Natural killer cell (primary cell): ENCODE results near the gene CASP10. TPM values are rescaled to one million over a fixed set of nuclear protein-coding genes. Genes with fewer than 3 reads are reported as not detected.

Experiments
- ATAC-seq, 3 donors: fragments of 150-1000 bp in 2 of 3; fragments of 200-7000 bp in 1 of 3; cut with Tn5 transposase; 1 replicate in 1 of 3; 2 replicates in 2 of 3; pipeline ENCODE4 v1.10.0; 2021; ENCODE audit warnings: mild to moderate bottlenecking in 2 of 3, moderate library complexity in 2 of 3
- DNase-seq, 2 donors: peaks; one replicate each; pipeline versions ENCODE4 v3.0.0 to v3.0.0-alpha.2; 2013 to 2021; ENCODE audit warnings: mixed read lengths in 1 of 2
- H3K27ac ChIP-seq: one replicate; pipeline ENCODE4 v1.5.1; 2013; ENCODE audit warnings: mild to moderate bottlenecking, low read length
- H3K27me3 ChIP-seq: one replicate; pipeline ENCODE4 v1.6.1; 2013; ENCODE audit warnings: low read length; ENCODE audit not compliant: control insufficient read depth, insufficient read depth
- H3K36me3 ChIP-seq: one replicate; pipeline ENCODE4 v1.6.1; 2013; ENCODE audit warnings: low read length; ENCODE audit not compliant: control insufficient read depth, insufficient read depth
- H3K4me1 ChIP-seq: one replicate; pipeline ENCODE4 v1.6.1; 2013; ENCODE audit warnings: low read length; ENCODE audit not compliant: control insufficient read depth, insufficient read depth
- H3K4me3 ChIP-seq: one replicate; pipeline ENCODE4 v1.5.1; 2013; ENCODE audit warnings: low read length
- H3K9me3 ChIP-seq: one replicate; pipeline ENCODE4 v1.6.1; 2013; ENCODE audit warnings: low read length; ENCODE audit not compliant: control insufficient read depth, insufficient read depth
- H3K27ac Mint-ChIP-seq, 2 donors: one replicate each; pipeline ENCODE4 v1.8.0; 2022; ENCODE audit warnings: mild to moderate bottlenecking in 2 of 2, mixed read lengths in 2 of 2, moderate library complexity in 1 of 2
- H3K27me3 Mint-ChIP-seq, 2 donors: one replicate each; pipeline ENCODE4 v1.8.0; 2022; ENCODE audit warnings: low read depth in 2 of 2, mixed read lengths in 2 of 2
- H3K36me3 Mint-ChIP-seq: one replicate; pipeline ENCODE4 v1.8.0; 2022; ENCODE audit warnings: mixed read lengths
- H3K4me1 Mint-ChIP-seq, 2 donors: one replicate each; pipeline ENCODE4 v1.8.0; 2022; ENCODE audit warnings: mixed read lengths in 2 of 2
- H3K4me3 Mint-ChIP-seq: one replicate; pipeline ENCODE4 v1.8.0; 2022; ENCODE audit warnings: mild to moderate bottlenecking, moderate library complexity, mixed read lengths
- H3K9me3 Mint-ChIP-seq, 2 donors: one replicate each; pipeline ENCODE4 v1.8.0; 2022; ENCODE audit warnings: mixed read lengths in 2 of 2
- WGBS: methylation state at CpG from one replicate; pipeline ENCODE4 v1.1.7; 2013; ENCODE audit warnings: missing lambda C conversion rate; ENCODE audit not compliant: insufficient coverage; 5-methylcytosine and 5-hydroxymethylcytosine counted together
- intact Hi-C: fragments of 100-400 bp; cut with micrococcal nuclease; formaldehyde crosslinking; loops from one replicate; pipeline ENCODE4 v1.14.2; 2022
- total RNA-seq, 4 donors: library from RNA; stranded (reverse); fragments of 120-200 nt in 1 of 4; gene quantifications; one replicate each; pipeline versions ENCODE4 v1.2.3 to v1.2.4, GENCODE V29; 2013 to 2022
- TF ChIP-seq, protein P1 (sequence below): fragments of 200-600 bp; IDR thresholded peaks from one replicate; pipeline ENCODE4 v1.8.0; 2022; ENCODE audit warnings: antibody characterized with exemption

Gene CASP10
- total RNA-seq, 3 donors from 2014 or later (not counting 1 experiment from before 2014, with no cell fraction given), result 67.4 to 101 (median 75.3) TPM

DNA sequence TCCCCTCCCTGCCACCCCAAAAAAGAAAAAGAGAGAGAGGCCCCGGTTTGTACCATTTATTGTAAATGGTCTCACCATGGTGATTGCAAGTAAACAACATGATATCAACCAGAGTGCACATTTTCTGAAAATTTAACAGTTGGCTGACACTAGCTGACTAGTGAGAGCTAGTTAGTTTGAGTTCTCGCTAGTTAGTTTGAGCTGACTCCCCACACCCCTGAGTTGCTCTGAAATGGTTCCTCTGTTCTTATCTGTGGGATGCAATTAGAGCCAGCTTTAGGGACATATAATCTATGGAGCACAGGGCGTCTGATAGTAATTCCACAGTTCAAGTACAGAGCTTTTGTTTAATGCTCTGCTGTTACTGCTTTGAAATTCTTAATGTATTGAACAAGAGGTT is 13.1 kb downstream of the CASP10 start:
- DNase-seq, result no peak
- intact Hi-C loops, result no loop called here
- Mint-ChIP-seq H3K27me3 (no peaks in the 10 kb centered on the region), H3K36me3 (peaks cover 26% of the 10 kb centered on the region), H3K27ac (peak overlapping the region; percentile 97 to 98), H3K9me3 (no peaks in the 10 kb centered on the region), H3K4me3 (peak overlapping the region; percentile 90), H3K4me1 (peaks cover 71 to 74% of the 10 kb centered on the region in 2 donors)
- peaks cover 41% of the 10 kb centered on the region for H3K4me1 ChIP-seq
- H3K27ac ChIP-seq, result peak overlapping the region; percentile 7
- H3K4me3 ChIP-seq, result no peak overlapping the region
- peak; percentile 33 to 44 (median 40) for ATAC-seq
- H3K27me3 ChIP-seq, result no peaks in the 10 kb centered on the region
- peaks cover 53% of the 10 kb centered on the region for H3K36me3 ChIP-seq
- WGBS, result 67% methylated on average over 3 of the region's 3 CpGs
- no peaks in the 10 kb centered on the region for H3K9me3 ChIP-seq
- TF ChIP-seq, protein P1, sequence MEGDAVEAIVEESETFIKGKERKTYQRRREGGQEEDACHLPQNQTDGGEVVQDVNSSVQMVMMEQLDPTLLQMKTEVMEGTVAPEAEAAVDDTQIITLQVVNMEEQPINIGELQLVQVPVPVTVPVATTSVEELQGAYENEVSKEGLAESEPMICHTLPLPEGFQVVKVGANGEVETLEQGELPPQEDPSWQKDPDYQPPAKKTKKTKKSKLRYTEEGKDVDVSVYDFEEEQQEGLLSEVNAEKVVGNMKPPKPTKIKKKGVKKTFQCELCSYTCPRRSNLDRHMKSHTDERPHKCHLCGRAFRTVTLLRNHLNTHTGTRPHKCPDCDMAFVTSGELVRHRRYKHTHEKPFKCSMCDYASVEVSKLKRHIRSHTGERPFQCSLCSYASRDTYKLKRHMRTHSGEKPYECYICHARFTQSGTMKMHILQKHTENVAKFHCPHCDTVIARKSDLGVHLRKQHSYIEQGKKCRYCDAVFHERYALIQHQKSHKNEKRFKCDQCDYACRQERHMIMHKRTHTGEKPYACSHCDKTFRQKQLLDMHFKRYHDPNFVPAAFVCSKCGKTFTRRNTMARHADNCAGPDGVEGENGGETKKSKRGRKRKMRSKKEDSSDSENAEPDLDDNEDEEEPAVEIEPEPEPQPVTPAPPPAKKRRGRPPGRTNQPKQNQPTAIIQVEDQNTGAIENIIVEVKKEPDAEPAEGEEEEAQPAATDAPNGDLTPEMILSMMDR, result no peak

DNA sequence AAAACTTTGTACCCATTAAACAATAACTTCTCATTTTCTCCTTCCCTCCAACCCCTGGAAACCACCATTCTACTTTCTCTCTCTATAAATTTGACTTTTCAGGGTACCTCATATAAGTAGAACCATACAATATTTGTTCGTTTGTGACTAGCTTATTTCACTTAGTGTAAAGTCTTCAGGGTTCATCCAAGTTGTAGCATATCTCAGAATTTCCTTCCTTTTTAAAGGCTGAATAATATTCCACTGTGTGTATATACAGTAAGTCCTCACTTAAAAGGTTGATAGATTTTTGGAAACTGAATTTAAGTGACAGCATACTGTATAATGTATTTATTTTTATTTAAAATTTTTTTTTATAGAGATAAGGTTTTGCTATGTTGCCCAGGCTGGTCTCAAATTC is 13.9 kb downstream of the CASP10 start:
- Mint-ChIP-seq H3K4me3 (peak overlapping the region; percentile 90), H3K27me3 (no peaks in the 10 kb centered on the region), H3K9me3 (no peaks in the 10 kb centered on the region), H3K27ac (peak overlapping the region; percentile 97 to 98), H3K36me3 (peaks cover 26% of the 10 kb centered on the region), H3K4me1 (peaks cover 69 to 72% of the 10 kb centered on the region in 2 donors)
- Histone ChIP-seq H3K4me3 (no peak overlapping the region), H3K27ac (peak overlapping the region; percentile 7), H3K36me3 (peaks cover 59% of the 10 kb centered on the region), H3K27me3 (no peaks in the 10 kb centered on the region), H3K4me1 (peaks cover 38% of the 10 kb centered on the region), H3K9me3 (no peaks in the 10 kb centered on the region)
- ATAC-seq (no peak), DNase-seq (no peak)
- intact Hi-C loops, result no loop called here
- no CpG with 5 or more reads among the region's 1 CpG for WGBS
- TF ChIP-seq, protein P1, result no peak

DNA sequence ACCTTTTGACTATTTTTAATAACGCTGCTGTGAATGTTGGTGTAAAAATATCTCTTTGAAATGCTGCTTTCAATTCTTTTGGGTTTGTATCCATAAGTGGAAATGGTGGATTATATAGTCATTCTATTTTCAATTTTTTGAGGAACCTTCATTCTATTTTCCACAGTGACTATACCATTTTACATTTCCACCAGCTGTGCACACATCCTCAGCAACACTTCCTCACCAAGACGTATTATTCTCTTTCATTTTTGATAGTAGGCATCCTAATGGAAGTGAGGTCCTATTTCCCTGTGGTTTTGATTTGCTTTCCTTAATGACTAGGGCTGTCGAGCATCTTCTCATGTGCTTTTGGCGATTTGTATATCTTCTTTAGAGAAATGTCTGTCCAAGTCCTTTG is 14.8 kb downstream of the CASP10 start:
- no peaks in the 10 kb centered on the region for H3K9me3 Mint-ChIP-seq
- TF ChIP-seq, protein P1, result no peak
- H3K27me3 Mint-ChIP-seq, result no peaks in the 10 kb centered on the region
- H3K4me3 Mint-ChIP-seq, result peak overlapping the region; percentile 59
- DNase-seq (no peak), ATAC-seq (no peak)
- Histone ChIP-seq H3K4me3 (no peak overlapping the region), H3K9me3 (no peaks in the 10 kb centered on the region), H3K4me1 (peaks cover 34% of the 10 kb centered on the region), H3K27me3 (no peaks in the 10 kb centered on the region), H3K36me3 (peaks cover 60% of the 10 kb centered on the region), H3K27ac (no peak overlapping the region)
- 80% methylated on average over 3 of the region's 4 CpGs for WGBS
- peaks cover 60 to 67% of the 10 kb centered on the region in 2 donors for H3K4me1 Mint-ChIP-seq
- H3K27ac Mint-ChIP-seq, result peak overlapping the region; percentile 97 to 98
- H3K36me3 Mint-ChIP-seq, result peaks cover 26% of the 10 kb centered on the region
- intact Hi-C loops, result no loop called here

DNA sequence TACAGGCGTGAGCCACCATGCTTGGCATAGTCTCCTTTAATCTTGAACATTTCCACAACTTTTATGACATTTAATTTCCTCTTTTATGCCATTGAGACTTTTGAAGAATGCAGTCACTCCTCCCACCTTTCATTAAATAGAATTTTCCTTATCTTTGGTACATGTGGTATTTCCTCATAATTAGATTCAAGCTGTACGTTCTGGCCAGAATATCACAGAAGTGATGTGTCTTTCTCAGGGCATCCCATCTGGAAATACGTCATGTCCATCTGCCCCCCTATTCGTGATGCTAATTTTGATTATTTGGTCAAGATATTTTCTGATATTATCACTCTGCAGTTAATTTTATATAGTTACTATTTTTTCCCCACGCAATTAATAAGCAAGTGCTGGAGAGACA is 16.9 kb downstream of the CASP10 start:
- Histone ChIP-seq H3K27me3 (no peaks in the 10 kb centered on the region), H3K4me1 (peaks cover 21% of the 10 kb centered on the region), H3K27ac (no peak overlapping the region), H3K36me3 (peaks cover 65% of the 10 kb centered on the region), H3K9me3 (no peaks in the 10 kb centered on the region), H3K4me3 (no peak overlapping the region)
- no peaks in the 10 kb centered on the region for H3K9me3 Mint-ChIP-seq
- H3K27ac Mint-ChIP-seq, result peak overlapping the region; percentile 68 to 98
- no peak for DNase-seq
- TF ChIP-seq, protein P1, result no peak
- H3K4me3 Mint-ChIP-seq, result no peak overlapping the region
- H3K36me3 Mint-ChIP-seq, result peaks cover 26% of the 10 kb centered on the region
- no peaks in the 10 kb centered on the region for H3K27me3 Mint-ChIP-seq
- H3K4me1 Mint-ChIP-seq, result peaks cover 44 to 51% of the 10 kb centered on the region in 2 donors
- ATAC-seq, result no peak
- 92% methylated on average over 3 of the region's 5 CpGs for WGBS
- intact Hi-C loops, result no loop called here
